GM10248 (cell line): ENCODE measurements around the gene XRCC4.

Source experiments
- CTCF ChIA-PET: fragments of 300-600 bp; sonication (Branson Sonifier 250); formaldehyde crosslinking; extraction: SDS; loops from one replicate; lab custom pipeline; 2021; ENCODE audit warnings: antibody characterized with exemption; lab: Yijun Ruan, JAX
- POLR2A ChIA-PET: fragments of 350-650 bp; sonication (Branson Sonifier 250); formaldehyde crosslinking; extraction: SDS; loops from one replicate; lab custom pipeline; 2020; ENCODE audit warnings: antibody characterized with exemption; lab: Yijun Ruan, JAX
- DNase-seq: peaks from one replicate; pipeline ENCODE4 v3.0.0; 2012; ENCODE audit errors: extremely low spot score
- CTCF ChIP-seq: IDR thresholded peaks from 2 replicates; pipeline ENCODE4 v1.5.1; 2012; ENCODE audit warnings: mild to moderate bottlenecking, low read depth; ENCODE audit errors: extremely low read depth, missing control alignments, control extremely low read depth

XRCC4 gene

GRCh38 chr5:83321483-83322055, 244.2 kb downstream of the XRCC4 start:
- ChIA-PET CTCF (no interaction called here), POLR2A (no interaction called here)
- no peak for DNase-seq
- TF ChIP-seq CTCF = no peak

DNA sequence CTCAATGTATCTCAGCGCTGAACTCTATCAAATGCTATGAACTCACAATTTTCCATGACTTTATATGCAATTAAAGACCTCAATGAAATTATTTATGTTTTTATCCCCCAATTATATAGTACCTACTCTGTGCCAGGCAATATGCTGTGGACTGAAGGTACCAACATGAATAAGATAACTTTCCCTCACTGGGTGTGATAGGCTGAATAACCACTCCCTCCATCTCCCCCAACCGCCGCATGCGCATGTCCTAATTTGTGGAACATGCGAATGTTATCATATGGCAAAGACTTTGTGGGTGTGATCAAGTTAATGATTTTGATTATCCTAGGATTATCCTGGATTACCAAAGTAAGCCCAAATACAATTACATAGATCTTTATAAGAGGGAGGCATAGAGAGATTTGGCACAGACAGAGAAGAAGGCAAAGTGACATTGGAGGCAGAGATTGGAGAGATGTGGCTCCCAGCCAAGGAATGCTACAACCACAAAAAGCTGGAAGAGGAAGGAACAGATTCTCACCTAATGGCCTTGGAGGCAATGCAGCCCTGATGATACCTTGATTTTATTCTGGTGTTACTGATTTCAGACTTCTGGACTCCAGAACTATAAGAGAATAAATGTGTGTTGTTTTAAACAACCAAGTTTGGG, 245.1 kb downstream of the XRCC4 start:
- no peak for DNase-seq
- CTCF ChIA-PET = no interaction called here
- no peak for TF ChIP-seq CTCF
- POLR2A ChIA-PET = no interaction called here

DNA sequence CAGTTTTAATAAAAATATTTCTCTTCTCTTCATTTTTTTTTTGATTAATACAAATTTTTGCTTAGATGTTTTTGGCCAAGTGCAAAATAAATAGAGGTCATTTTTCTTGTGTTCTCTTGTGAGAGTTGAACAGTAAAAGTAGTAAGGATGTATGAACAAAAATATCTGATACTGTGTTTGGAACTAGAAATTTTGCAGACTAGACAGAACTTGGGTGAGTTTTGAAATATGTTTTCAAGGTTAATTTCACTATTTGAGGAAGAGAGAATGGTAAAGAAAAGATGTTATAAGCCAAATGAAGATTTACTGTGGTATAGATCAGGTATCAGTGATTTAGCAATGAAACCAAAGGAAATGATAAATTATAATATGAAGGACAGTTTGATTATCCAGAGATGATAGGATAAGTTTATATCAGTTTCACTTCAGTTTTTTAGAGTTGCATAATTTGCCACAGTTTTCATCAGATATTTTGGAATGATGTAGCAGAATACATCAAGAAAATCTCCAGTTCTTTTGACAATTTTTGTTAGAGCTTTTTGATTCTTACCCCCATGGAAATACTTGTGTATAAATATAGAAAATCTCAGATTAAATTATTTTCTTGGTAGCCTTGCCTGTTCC, 246.3 kb downstream of the XRCC4 start:
- ChIA-PET CTCF (no interaction called here), POLR2A (no interaction called here)
- DNase-seq = no peak
- no peak for TF ChIP-seq CTCF

DNA sequence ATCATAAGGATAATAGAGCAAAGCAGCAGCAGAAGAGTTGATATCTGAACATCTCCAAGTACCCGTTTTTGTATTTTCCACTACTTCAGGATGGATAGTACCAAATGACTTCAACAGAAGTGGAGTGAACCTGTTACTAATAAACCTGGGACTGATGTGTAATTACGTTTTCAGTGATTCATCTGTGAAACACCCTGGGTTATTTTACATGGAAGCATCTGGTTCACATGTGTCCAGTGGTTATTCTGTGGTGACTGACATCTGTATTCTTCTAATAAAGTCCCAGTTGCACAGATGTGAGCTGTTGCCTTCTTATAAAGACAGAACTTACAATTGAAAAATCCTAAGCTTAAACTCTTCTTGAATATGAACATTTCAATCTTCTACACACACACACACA, 254.5 kb downstream of the XRCC4 start:
- ChIA-PET POLR2A (no interaction called here), CTCF (interaction anchor here (1.0 to 1.3 kb wide), 2 partner anchors 11 to 169 kb away, joined by 3 read pairs; no protein-coding TSS in a partner anchor)
- TF ChIP-seq CTCF = no peak
- no peak for DNase-seq

GRCh38 chr5:83337453-83338035, 260.2 kb downstream of the XRCC4 start:
- no peak for TF ChIP-seq CTCF
- ChIA-PET POLR2A (no interaction called here), CTCF (interaction anchor here (1.3 to 2.4 kb wide), 3 partner anchors 8 to 11 kb away, joined by 3 to 10 read pairs (median 4); no protein-coding TSS in a partner anchor)
- no peak for DNase-seq

DNA sequence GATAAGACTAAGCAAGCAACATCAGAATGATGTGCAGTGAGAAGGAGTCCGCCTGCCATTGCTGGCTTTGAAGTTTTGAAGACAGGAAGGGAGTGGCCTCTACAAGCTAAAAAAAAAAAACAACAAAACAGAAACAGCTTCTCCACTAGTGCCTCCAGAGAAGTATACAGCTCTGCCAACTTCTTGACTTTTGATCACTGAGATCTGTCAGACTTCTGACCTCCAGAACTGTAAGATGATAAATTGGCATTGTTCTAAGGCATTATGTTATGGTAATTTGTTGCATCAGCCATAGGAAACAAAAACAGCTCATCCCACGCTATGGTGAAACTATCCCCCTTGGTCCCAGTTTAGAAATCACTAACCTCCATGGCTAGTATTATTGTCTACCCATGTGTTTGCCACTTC, 263.2 kb downstream of the XRCC4 start:
- ChIA-PET CTCF (no interaction called here), POLR2A (no interaction called here)
- TF ChIP-seq CTCF = no peak
- no peak for DNase-seq
